Measurements from ENCODE around the gene ITGAL.

- TF ChIP-seq, protein P1, sequence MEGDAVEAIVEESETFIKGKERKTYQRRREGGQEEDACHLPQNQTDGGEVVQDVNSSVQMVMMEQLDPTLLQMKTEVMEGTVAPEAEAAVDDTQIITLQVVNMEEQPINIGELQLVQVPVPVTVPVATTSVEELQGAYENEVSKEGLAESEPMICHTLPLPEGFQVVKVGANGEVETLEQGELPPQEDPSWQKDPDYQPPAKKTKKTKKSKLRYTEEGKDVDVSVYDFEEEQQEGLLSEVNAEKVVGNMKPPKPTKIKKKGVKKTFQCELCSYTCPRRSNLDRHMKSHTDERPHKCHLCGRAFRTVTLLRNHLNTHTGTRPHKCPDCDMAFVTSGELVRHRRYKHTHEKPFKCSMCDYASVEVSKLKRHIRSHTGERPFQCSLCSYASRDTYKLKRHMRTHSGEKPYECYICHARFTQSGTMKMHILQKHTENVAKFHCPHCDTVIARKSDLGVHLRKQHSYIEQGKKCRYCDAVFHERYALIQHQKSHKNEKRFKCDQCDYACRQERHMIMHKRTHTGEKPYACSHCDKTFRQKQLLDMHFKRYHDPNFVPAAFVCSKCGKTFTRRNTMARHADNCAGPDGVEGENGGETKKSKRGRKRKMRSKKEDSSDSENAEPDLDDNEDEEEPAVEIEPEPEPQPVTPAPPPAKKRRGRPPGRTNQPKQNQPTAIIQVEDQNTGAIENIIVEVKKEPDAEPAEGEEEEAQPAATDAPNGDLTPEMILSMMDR (IDR thresholded peaks at IDR 0.05): peak in 1 of 6 experiments; percentile 6
- TF ChIP-seq POLR2A (IDR thresholded peaks at IDR 0.05): peak in 1 of 2 donors; percentile 59
Measured at GRCh38 chr16:30557957-30558788, 85.6 kb downstream of the ITGAL start, which contains the start of gene ZNF764.
